ENCODE data around the gene PDE2A. TPM values are rescaled to one million over a fixed set of nuclear protein-coding genes. Genes with fewer than 3 reads are reported as not detected.
"Not testable (repeated sequence)": the region's sequence is repeated elsewhere in the genome, so short reads cannot be mapped to it uniquely, and the experiment has no call there.

Gene PDE2A
- total RNA-seq, 2 donors from 2014 or later, result 33.0 to 38.8 TPM

- peak; percentile 3 for DNase-seq (ENCODE audit: low spot score)
- intact Hi-C loops (cut with DNase I), result no loop called here
Measured at GRCh38 chr11:72556433-72556832, 117.8 kb downstream of the PDE2A start.

- intact Hi-C loops (cut with DNase I); DNase-seq (ENCODE audit: low spot score): not testable (repeated sequence)
Measured at GRCh38 chr11:72555014-72555522, 119.2 kb downstream of the PDE2A start.

GRCh38 chr11:72553706-72554105, 120.5 kb downstream of the PDE2A start:
- DNase-seq (ENCODE audit: low spot score), result no peak
- intact Hi-C loops (cut with DNase I), result no loop called here

- intact Hi-C loops (cut with DNase I), result no loop called here
- no peak for DNase-seq (ENCODE audit: low spot score)
Measured at GRCh38 chr11:72552399-72552910, 121.8 kb downstream of the PDE2A start.

- no peak for DNase-seq (ENCODE audit: low spot score)
- intact Hi-C loops (cut with DNase I), result no loop called here
Measured at GRCh38 chr11:72551571-72551970, 122.7 kb downstream of the PDE2A start.

GRCh38 chr11:72548463-72548862, 125.8 kb downstream of the PDE2A start:
- no peak for DNase-seq (ENCODE audit: low spot score)
- intact Hi-C loops (cut with DNase I), result no loop called here

- intact Hi-C loops (cut with DNase I), result no loop called here
- DNase-seq (ENCODE audit: low spot score), result no peak
Measured at GRCh38 chr11:72546866-72547265, 127.4 kb downstream of the PDE2A start.

GRCh38 chr11:72544589-72544988, 129.6 kb downstream of the PDE2A start:
- intact Hi-C loops (cut with DNase I), result no loop called here
- no peak for DNase-seq (ENCODE audit: low spot score)

- intact Hi-C loops (cut with DNase I), result no loop called here
- no peak for DNase-seq (ENCODE audit: low spot score)
Measured at GRCh38 chr11:72543849-72544542, 130.2 kb downstream of the PDE2A start.

GRCh38 chr11:72541257-72541974, 132.8 kb downstream of the PDE2A start:
- DNase-seq (ENCODE audit: low spot score), result no peak
- intact Hi-C loops (cut with DNase I), result no loop called here

- intact Hi-C loops (cut with DNase I), result no loop called here
Measured at GRCh38 chr11:72537051-72537450, 137.2 kb downstream of the PDE2A start.

GRCh38 chr11:72535194-72535547, 139.1 kb downstream of the PDE2A start:
- intact Hi-C loops (cut with DNase I), result no loop called here
- no peak for DNase-seq (ENCODE audit: low spot score)

More at GRCh38 chr11:72537051-72537450, 137.2 kb downstream of the PDE2A start:
- no peak for DNase-seq (ENCODE audit: low spot score)

- intact Hi-C loops (cut with DNase I), result no loop called here
Measured at GRCh38 chr11:72534371-72535193, 139.6 kb downstream of the PDE2A start.

GRCh38 chr11:72529068-72529467, 145.2 kb downstream of the PDE2A start:
- intact Hi-C loops (cut with DNase I), result no loop called here
- DNase-seq (ENCODE audit: low spot score), result no peak

More at GRCh38 chr11:72534371-72535193, 139.6 kb downstream of the PDE2A start:
- DNase-seq (ENCODE audit: low spot score), result no peak

- no peak for DNase-seq (ENCODE audit: low spot score)
- intact Hi-C loops (cut with DNase I), result no loop called here
Measured at GRCh38 chr11:72528121-72528520, 146.1 kb downstream of the PDE2A start.

Small RNA genes within 50 kb of the gene (microRNA-seq; reads per million reads assigned to microRNA genes)
- gene MIR139 (ENCODE audit: borderline microRNAs expressed in 2 of 2), result 4,316 to 5,204 reads per million in 2 donors

Other genes with a start within 250 kb of the PDE2A start
- gene CLPB, start 239.9 kb downstream of the PDE2A start, total RNA-seq, result 10 to 100 TPM; 18.1 to 19.4 TPM
- 10 to 100 TPM; 49.9 to 81.9 TPM for gene ARAP1, start 78.0 kb upstream of the PDE2A start, total RNA-seq
- 10 to 100 TPM; 20.4 to 22.1 TPM for gene STARD10, start 119.6 kb upstream of the PDE2A start, total RNA-seq
- 10 to 100 TPM; 13.5 to 17.6 TPM for gene ATG16L2, start 140.0 kb upstream of the PDE2A start, total RNA-seq